Lower leg skin (tissue), 3 donors: Measurements from ENCODE around the gene OTOP3.

Experiments
- CTCF ChIP-seq, 3 donors: fragments of 450-650 bp; IDR thresholded peaks; one replicate each; pipeline ENCODE4 v1.5.1; 2016; ENCODE audit warnings: antibody characterized with exemption in 3 of 3, mild to moderate bottlenecking in 3 of 3, moderate library complexity in 2 of 3
- POLR2A ChIP-seq, 2 donors: fragments of 450-650 bp; IDR thresholded peaks; one replicate each; pipeline ENCODE4 v1.6.1; 2016 to 2017; ENCODE audit warnings: antibody characterized with exemption in 2 of 2, mild to moderate bottlenecking in 1 of 2, moderate library complexity in 1 of 2

GRCh38 chr17:74979408-74980146, 43.9 kb downstream of the OTOP3 start:
- TF ChIP-seq CTCF (IDR thresholded peaks at IDR 0.05) (no peak), POLR2A (IDR thresholded peaks at IDR 0.05) (no peak)
